DOHH2 (cell line): ENCODE data around the gene SKAP1.

Experiments used
- CTCF ChIP-seq: fragments of 200-600 bp; sonication (generic); IDR thresholded peaks from one replicate; pipeline ENCODE4 v1.5.1; 2014; ENCODE audit warnings: antibody characterized with exemption, mild to moderate bottlenecking, low read depth, low read length; ENCODE audit not compliant: poor library complexity, severe bottlenecking
- EZH2phosphoT487 ChIP-seq: fragments of 200-600 bp; sonication (generic); IDR thresholded peaks from 2 replicates; pipeline ENCODE4 v1.6.1; 2017; ENCODE audit warnings: borderline replicate concordance, mild to moderate bottlenecking, antibody characterized with exemption, low read length, moderate library complexity, mixed read lengths

- TF ChIP-seq CTCF: no peak
- TF ChIP-seq EZH2phosphoT487: no peak
Measured at GRCh38 chr17:48254896-48255295, 175.1 kb downstream of the SKAP1 start.
